ENCODE measurements around the gene SWAP70.

SWAP70 gene

GRCh38 chr11:9752091-9752490 is 88.2 kb downstream of the SWAP70 start:
- no peak for DNase-seq (ENCODE audit: low read depth in 2 of 2)

GRCh38 chr11:9753021-9753420 is 89.1 kb downstream of the SWAP70 start:
- peak in 1 of 2 donors; percentile 5 for DNase-seq (ENCODE audit: low read depth in 2 of 2)

GRCh38 chr11:9754010-9754471 is 90.2 kb downstream of the SWAP70 start:
- no peak for DNase-seq (ENCODE audit: low read depth in 2 of 2)

GRCh38 chr11:9755561-9756185 is 91.8 kb downstream of the SWAP70 start:
- no peak for DNase-seq (ENCODE audit: low read depth in 2 of 2)

- DNase-seq (ENCODE audit: low read depth in 2 of 2): no peak
Observed at GRCh38 chr11:9756461-9756860, 92.6 kb downstream of the SWAP70 start.

GRCh38 chr11:9756878-9757277 is 93.0 kb downstream of the SWAP70 start:
- no peak for DNase-seq (ENCODE audit: low read depth in 2 of 2)

GRCh38 chr11:9757809-9758636 is 94.1 kb downstream of the SWAP70 start:
- DNase-seq (ENCODE audit: low read depth in 2 of 2): peak; percentile 89 to 93

GRCh38 chr11:9758637-9759518 is 95.0 kb downstream of the SWAP70 start:
- peak; percentile 48 to 50 for DNase-seq (ENCODE audit: low read depth in 2 of 2)

- peak; percentile 76 to 88 for DNase-seq (ENCODE audit: low read depth in 2 of 2)
Observed at GRCh38 chr11:9759519-9760192, 95.8 kb downstream of the SWAP70 start.

GRCh38 chr11:9760193-9760575 is 96.3 kb downstream of the SWAP70 start:
- no peak for DNase-seq (ENCODE audit: low read depth in 2 of 2)

- DNase-seq (ENCODE audit: low read depth in 2 of 2): no peak
Observed at GRCh38 chr11:9761441-9761945, 97.6 kb downstream of the SWAP70 start.

- no peak for DNase-seq (ENCODE audit: low read depth in 2 of 2)
Observed at GRCh38 chr11:9762531-9762930, 98.7 kb downstream of the SWAP70 start.

- DNase-seq (ENCODE audit: low read depth in 2 of 2): no peak
Observed at GRCh38 chr11:9763301-9763700, 99.4 kb downstream of the SWAP70 start.

GRCh38 chr11:9765320-9766101 is 101.6 kb downstream of the SWAP70 start:
- DNase-seq (ENCODE audit: low read depth in 2 of 2): no peak

GRCh38 chr11:9769621-9770020 is 105.7 kb downstream of the SWAP70 start:
- no peak for DNase-seq (ENCODE audit: low read depth in 2 of 2)

GRCh38 chr11:9771071-9771511 is 107.2 kb downstream of the SWAP70 start:
- DNase-seq (ENCODE audit: low read depth in 2 of 2): no peak

- no peak for DNase-seq (ENCODE audit: low read depth in 2 of 2)
Observed at GRCh38 chr11:9772218-9772617, 108.3 kb downstream of the SWAP70 start.

GRCh38 chr11:9773524-9773923 is 109.6 kb downstream of the SWAP70 start:
- no peak for DNase-seq (ENCODE audit: low read depth in 2 of 2)

GRCh38 chr11:9774109-9774508 is 110.2 kb downstream of the SWAP70 start:
- DNase-seq (ENCODE audit: low read depth in 2 of 2): no peak

- no peak for DNase-seq (ENCODE audit: low read depth in 2 of 2)
Observed at GRCh38 chr11:9774591-9775397, 110.9 kb downstream of the SWAP70 start.

All from stimulated activated CD8-positive, alpha-beta memory T cell treated with anti-CD3 and anti-CD28 coated beads, Interleukin-2, amount 100 ng/mL, for 48 hours (primary cell).